HepG2 (cell line): Measurements from ENCODE around the gene SLC11A1. TPM values are rescaled to one million over a fixed set of nuclear protein-coding genes. Genes with fewer than 3 reads are reported as not detected.

Experiments
- ARID4A ChIP-seq: sonication (generic); formaldehyde crosslinking; IDR thresholded peaks from 2 replicates; pipeline ENCODE4 v1.5.0; 2020; ENCODE audit warnings: mild to moderate bottlenecking, missing genetic modification reagents, borderline replicate concordance
- ATF1 ChIP-seq: IDR thresholded peaks from 2 replicates; pipeline ENCODE4 v1.6.1; 2016; ENCODE audit warnings: mild to moderate bottlenecking, control low read depth
- CTCF ChIP-seq: sonication (generic); formaldehyde crosslinking; IDR thresholded peaks from 2 replicates; pipeline ENCODE4 v1.5.0; 2020; ENCODE audit warnings: mild to moderate bottlenecking, missing genetic modification reagents, moderate library complexity
- GZF1 ChIP-seq: sonication (generic); formaldehyde crosslinking; IDR thresholded peaks from 2 replicates; pipeline ENCODE4 v1.5.1; 2020; ENCODE audit warnings: mild to moderate bottlenecking, missing genetic modification reagents
- HNRNPUL1 ChIP-seq: fragments of 200-400 bp; formaldehyde crosslinking; IDR thresholded peaks from 2 replicates; pipeline ENCODE4 v1.6.1; 2017; ENCODE audit warnings: low read depth, mild to moderate bottlenecking, low read length, moderate library complexity
- MBNL3 ChIP-seq: fragments of 250-450 bp; sonication (Bioruptor Pico); conservative IDR thresholded peaks from 2 replicates; pipeline ENCODE4 v1.8.0; 2022; ENCODE audit warnings: mild to moderate bottlenecking, inconsistent platforms
- NFE2L1 ChIP-seq: sonication (generic); formaldehyde crosslinking; IDR thresholded peaks from 2 replicates; pipeline ENCODE4 v1.4.0; 2020; ENCODE audit warnings: missing genetic modification reagents, mild to moderate bottlenecking, borderline replicate concordance
- NR2C2 ChIP-seq: sonication (generic); formaldehyde crosslinking; IDR thresholded peaks from 2 replicates; pipeline ENCODE4 v1.4.0; 2020; ENCODE audit warnings: missing genetic modification reagents, mild to moderate bottlenecking, moderate library complexity, borderline replicate concordance
- POLR2AphosphoS2 ChIP-seq: IDR thresholded peaks from 2 replicates; pipeline ENCODE4 v1.6.1; 2011; ENCODE audit warnings: low read depth, low read length, improper control_type of control experiment
- RAD51 ChIP-seq: fragments of 450-650 bp; IDR thresholded peaks from 2 replicates; pipeline ENCODE4 v1.6.1; 2016; ENCODE audit warnings: borderline replicate concordance
- RXRA ChIP-seq: sonication (generic); formaldehyde crosslinking; IDR thresholded peaks from 2 replicates; pipeline ENCODE4 v1.5.1; 2020; ENCODE audit warnings: missing genetic modification reagents
- SNAPC5 ChIP-seq: sonication (generic); formaldehyde crosslinking; IDR thresholded peaks from 2 replicates; pipeline ENCODE4 v1.8.1; 2023; ENCODE audit warnings: mild to moderate bottlenecking, missing genetic modification reagents, borderline replicate concordance
- SOX13 ChIP-seq, 3 experiments: fragments of 450-650 bp in 1 of 3; sonication (generic) in 1 of 3; formaldehyde crosslinking in 1 of 3; IDR thresholded peaks in 2 of 3; conservative IDR thresholded peaks in 1 of 3; 2 replicates each; pipeline versions ENCODE4 v1.5.0 to v1.6.1; 2016 to 2020; ENCODE audit warnings: antibody characterized with exemption in 1 of 3, mild to moderate bottlenecking in 1 of 3, missing compliant biosample characterization in 1 of 3, missing genetic modification reagents in 1 of 3, moderate library complexity in 1 of 3
- SOX6 ChIP-seq, 2 experiments: fragments of 450-650 bp in 1 of 2; sonication (generic) in 1 of 2; formaldehyde crosslinking in 1 of 2; IDR thresholded peaks; 2 replicates each; pipeline versions ENCODE4 v1.4.0 to v1.6.1; 2017 to 2020; ENCODE audit warnings: antibody characterized with exemption in 1 of 2, mild to moderate bottlenecking in 1 of 2, missing genetic modification reagents in 1 of 2
- SP140L ChIP-seq: sonication (generic); formaldehyde crosslinking; IDR thresholded peaks from 2 replicates; pipeline ENCODE4 v1.4.0; 2020; ENCODE audit warnings: missing genetic modification reagents, borderline replicate concordance
- TERF1 ChIP-seq: sonication (generic); formaldehyde crosslinking; IDR thresholded peaks from 2 replicates; pipeline ENCODE4 v1.8.0; 2022; ENCODE audit warnings: mild to moderate bottlenecking, missing genetic modification reagents, moderate library complexity
- ZNF121 ChIP-seq: sonication (generic); formaldehyde crosslinking; IDR thresholded peaks from 2 replicates; pipeline ENCODE4 v1.5.0; 2020; ENCODE audit warnings: mild to moderate bottlenecking, missing genetic modification reagents
- ZNF260 ChIP-seq: sonication (generic); formaldehyde crosslinking; IDR thresholded peaks from 2 replicates; pipeline ENCODE4 v1.4.0; 2020; ENCODE audit warnings: missing genetic modification reagents, low read depth, mild to moderate bottlenecking, borderline replicate concordance
- ZNF552 ChIP-seq: sonication (generic); formaldehyde crosslinking; IDR thresholded peaks from 2 replicates; pipeline ENCODE4 v1.9.0; 2022; ENCODE audit warnings: missing genetic modification reagents, mild to moderate bottlenecking, borderline replicate concordance
- ZNF605 ChIP-seq: sonication (generic); formaldehyde crosslinking; IDR thresholded peaks from 2 replicates; pipeline ENCODE4 v1.8.0; 2022; ENCODE audit warnings: mild to moderate bottlenecking, missing genetic modification reagents
- polyA plus RNA-seq, 8 experiments: library from polyadenylated mRNA; depleted of rRNA in 3 of 8; stranded (reverse) in 7 of 8; unstranded in 1 of 8; fragments of >200 nt; fragmentation: Illumina TruSeq in 4 of 8; extraction: Trizol in 4 of 8; gene quantifications; 2 replicates each; pipeline versions ENCODE4 v1.2.1 to v1.2.3, GENCODE V29; 2011 to 2016; ENCODE audit warnings: low read depth in 4 of 8, missing spikeins in 1 of 8, mixed read lengths in 1 of 8; ENCODE audit not compliant: insufficient read depth in 1 of 8
- total RNA-seq, 5 experiments: library from RNA; depleted of rRNA; stranded (reverse); fragments of >200 nt; fragmentation: Illumina TruSeq; extraction: Trizol; gene quantifications; 2 replicates each; pipeline ENCODE4 v1.2.3, GENCODE V29; 2016; ENCODE audit warnings: low read depth in 1 of 5

Gene SLC11A1
- total and polyA plus RNA-seq, 2 of the 13 experiments (the other 11 are each of a cell fraction or from before 2014, with no cell fraction given) = 0.33 to 2.3 TPM

- TF ChIP-seq SOX6 (IDR thresholded peaks at IDR 0.05) (no peak), SOX6 (CRISPR knock-in tag; IDR thresholded peaks at IDR 0.05) (peak; percentile 87), ZNF121 (CRISPR knock-in tag) (peak; percentile 27; the same call in 1 of the 2 replicates), NFE2L1 (CRISPR knock-in tag) (no peak), MBNL3 (no peak), ZNF552 (peak; percentile 36; the same call in 1 of the 2 replicates), CTCF (peak; percentile 45), ATF1 (no peak), NR2C2 (CRISPR knock-in tag) (peak; percentile 86), SP140L (no peak), SOX13 (IDR thresholded peaks at IDR 0.05) (peak; percentile 38; the same call in 1 of the 2 replicates), SOX13 (CRISPR knock-in tag; conservative IDR thresholded peaks at IDR 0.05 in 1 of 2, IDR thresholded peaks at IDR 0.05 in 1 of 2) (peak in 1 of 2 experiments; percentile 76; a peak in 2 of 4 replicates), RAD51 (no peak), ZNF605 (CRISPR knock-in tag) (peak; percentile 21), POLR2AphosphoS2 (no peak), ARID4A (peak; percentile 85), HNRNPUL1 (no peak), ZNF260 (CRISPR knock-in tag) (no peak; the same call in 1 of the 2 replicates), RXRA (CRISPR knock-in tag) (peak; percentile 95), TERF1 (no peak), SNAPC5 (CRISPR knock-in tag) (no peak), GZF1 (CRISPR knock-in tag) (no peak)
These were observed 19.1 kb downstream of the SLC11A1 start (continued) for GRCh38 chr2:218400930-218401881.
